Ramos (cell line): ENCODE data around the gene SIGLEC8.
"Not testable (repeated sequence)": the region's sequence is repeated elsewhere in the genome, so short reads cannot be mapped to it uniquely, and the experiment has no call there.

Experiments
- in situ Hi-C: fragments of 300-500 bp; cut with MboI; formaldehyde crosslinking; loops from one replicate; pipeline ENCODE4 v1.14.3; 2022; ENCODE audit warnings: low sequenced_read_pairs; ENCODE audit not compliant: unreplicated experiment

SIGLEC8 gene

DNA sequence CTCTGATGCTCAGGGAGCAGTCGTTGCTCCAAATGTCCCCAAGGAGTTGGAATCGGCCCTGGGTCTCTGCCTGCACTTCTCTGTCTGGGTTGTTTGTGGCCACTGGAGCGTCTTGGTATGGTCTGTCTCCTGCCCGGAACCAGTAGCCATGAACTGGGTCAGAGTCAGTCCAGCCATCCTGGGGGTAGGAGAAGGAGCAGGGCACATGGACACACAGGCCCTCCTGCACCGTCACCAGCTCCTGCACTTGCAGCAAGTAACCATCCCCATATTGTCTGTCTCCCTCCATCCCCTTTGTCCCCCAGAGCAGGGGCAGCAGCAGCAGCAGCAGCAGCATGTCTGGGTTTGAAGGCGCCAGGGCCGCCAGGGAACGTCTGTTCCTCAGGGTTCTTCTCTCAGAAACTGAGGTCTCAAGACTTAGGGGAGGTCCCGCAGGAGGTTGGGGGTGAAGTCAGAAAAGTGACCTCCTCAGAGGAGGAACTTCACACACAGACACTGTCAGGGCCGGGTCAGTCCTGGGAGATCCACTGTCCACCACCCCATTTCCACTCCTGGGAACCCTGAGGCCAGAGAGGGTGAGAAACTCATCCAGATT, at the start of gene SIGLEC8:
Gene SIGLEC8 (minus strand): TSS at position 404 of the 595 bp plus-strand sequence. CDS start 67 bp downstream, at position 337.
- in situ Hi-C loops = no loop called here

DNA sequence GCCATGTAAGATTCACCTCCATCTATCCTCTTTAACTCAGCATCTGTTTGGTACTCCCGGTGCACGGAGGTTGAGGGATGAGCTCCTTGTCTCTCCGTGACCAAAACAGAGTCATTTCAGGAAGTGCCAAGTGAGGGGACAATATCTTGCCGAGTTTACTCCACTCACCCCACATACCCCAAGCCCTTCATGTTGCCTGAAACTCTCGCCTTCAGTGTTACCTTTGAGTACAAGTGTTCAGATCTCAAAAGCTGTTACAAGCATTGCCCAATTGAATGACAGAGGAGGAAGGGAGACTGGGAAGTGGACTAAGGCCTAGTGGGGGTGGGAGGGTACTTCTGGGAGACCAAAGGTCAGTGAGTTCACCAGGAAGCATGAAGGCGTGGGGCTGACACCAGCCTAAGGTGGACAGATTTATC, 49.4 kb upstream of the SIGLEC8 start:
- in situ Hi-C loops = no loop called here

DNA sequence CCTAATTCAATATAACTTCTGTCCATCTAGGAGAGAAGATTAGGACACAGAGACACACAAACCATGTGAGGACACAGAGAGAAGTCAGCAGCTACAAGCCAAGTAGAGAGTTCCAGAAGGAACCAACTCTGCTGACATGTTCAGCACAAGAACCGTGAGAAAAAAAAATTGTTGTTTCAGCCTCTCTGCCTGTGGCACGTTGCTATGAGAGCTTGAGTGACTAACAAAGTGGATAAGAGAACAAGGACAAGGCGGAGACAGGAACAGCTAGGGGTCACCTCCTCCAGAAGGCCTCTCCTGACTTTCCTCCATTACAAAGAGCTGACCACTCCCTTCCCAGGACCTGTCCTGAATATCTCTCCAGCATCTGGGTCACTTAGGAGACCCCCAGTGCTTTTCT, 48.9 kb upstream of the SIGLEC8 start:
- in situ Hi-C loops = no loop called here

GRCh38 chr19:51505904-51506303, 47.6 kb upstream of the SIGLEC8 start:
- in situ Hi-C loops = no loop called here

- in situ Hi-C loops = no loop called here
Observed at GRCh38 chr19:51503896-51504295, 45.6 kb upstream of the SIGLEC8 start.

DNA sequence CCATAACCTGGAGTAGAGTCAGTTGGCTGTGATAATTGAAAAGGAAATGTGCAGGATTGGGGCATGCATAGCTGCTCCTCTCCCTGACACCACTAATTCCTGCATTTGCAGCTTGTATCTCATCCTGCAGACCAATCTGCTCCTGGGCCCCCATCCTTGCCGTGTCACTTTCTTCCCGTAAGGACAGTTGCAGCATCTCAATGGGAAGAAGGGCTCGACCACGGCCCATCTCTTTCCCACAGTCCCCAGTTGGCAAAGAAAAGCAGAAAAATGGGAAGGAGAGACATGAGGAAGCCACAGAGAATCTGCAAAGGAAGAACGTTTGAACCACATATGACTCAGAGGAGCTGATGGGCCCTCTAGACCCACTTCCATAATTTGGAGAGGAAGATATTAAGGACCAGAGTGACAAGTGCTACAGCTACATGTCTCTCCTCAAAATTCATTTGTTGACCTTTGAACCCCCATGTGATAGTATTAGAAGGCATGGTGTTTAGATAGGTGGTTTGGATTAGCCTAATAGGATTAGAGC, 45.1 kb upstream of the SIGLEC8 start:
- in situ Hi-C loops = no loop called here

GRCh38 chr19:51501594-51502263, 43.5 kb upstream of the SIGLEC8 start, which contains the start of gene SIGLEC12:
Gene SIGLEC12 (minus strand): TSS chr19:51501800. CDS start chr19:51501733, 67 bp downstream.
- in situ Hi-C loops = no loop called here

GRCh38 chr19:51500931-51501330, 42.7 kb upstream of the SIGLEC8 start:
- in situ Hi-C loops = not testable (repeated sequence)

DNA sequence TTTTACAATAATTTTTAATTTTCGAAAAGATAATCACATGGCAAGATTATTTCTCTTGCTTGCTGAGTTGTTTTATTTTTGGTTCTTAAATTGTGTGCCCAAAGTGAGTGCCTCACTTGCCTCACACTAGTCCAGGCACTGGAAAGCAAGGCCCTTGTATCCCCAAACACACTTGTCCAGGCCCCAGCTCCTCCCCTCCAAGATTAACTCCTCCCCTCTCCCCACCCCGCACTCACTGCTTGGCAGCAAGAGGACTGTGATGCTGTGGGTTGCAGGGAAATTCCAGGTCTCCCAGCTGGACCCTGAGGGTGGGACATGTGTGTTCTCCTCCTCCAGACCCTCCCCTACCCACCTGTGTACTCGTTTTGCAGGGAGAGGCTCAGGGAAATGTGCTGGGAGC, 39.4 kb upstream of the SIGLEC8 start:
- in situ Hi-C loops = no loop called here

- in situ Hi-C loops = no loop called here
Observed at GRCh38 chr19:51493776-51494175, 35.5 kb upstream of the SIGLEC8 start.

GRCh38 chr19:51491586-51491985, 33.3 kb upstream of the SIGLEC8 start:
- in situ Hi-C loops = no loop called here

DNA sequence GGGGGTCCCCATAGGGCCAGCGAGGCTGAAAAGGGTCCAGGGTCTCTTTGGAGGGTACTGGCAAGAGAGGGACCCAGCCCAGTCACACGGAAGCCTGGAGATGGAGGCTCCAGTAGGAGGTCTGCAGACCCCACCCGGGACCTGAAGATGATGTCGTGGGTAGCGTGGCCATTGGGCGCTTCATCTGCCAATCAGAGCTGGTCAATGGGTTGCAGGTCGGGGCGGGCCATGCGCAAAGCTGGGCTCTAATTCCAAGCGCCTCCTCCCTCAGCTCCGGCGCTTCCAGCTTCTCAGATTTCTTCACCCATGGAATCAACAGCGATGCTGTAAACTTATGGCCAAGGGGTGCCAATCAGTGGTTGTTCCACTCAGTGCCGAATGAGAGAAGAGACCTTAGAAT, 32.4 kb upstream of the SIGLEC8 start:
- in situ Hi-C loops = no loop called here

GRCh38 chr19:51489113-51489512, 30.9 kb upstream of the SIGLEC8 start:
- in situ Hi-C loops = no loop called here

DNA sequence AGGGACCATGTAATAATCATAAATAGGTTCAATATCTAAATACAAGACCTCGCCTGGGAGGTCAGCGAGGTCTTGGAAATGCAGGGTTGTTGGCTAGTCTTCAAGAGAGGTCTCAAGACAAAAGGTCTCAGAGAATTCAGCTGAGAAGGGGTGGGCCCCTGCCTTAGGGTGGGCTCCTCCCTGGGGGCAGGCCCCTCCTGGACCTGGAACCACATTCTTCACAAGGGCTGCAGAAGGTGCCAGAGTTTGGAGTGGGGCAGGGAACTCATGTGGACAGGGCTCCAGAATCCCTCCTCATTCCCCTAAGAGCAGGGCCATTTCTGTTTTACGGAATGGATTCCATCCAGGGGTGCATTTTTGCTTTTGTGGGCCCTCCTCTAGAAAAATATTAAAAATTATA, 30.2 kb upstream of the SIGLEC8 start:
- in situ Hi-C loops = no loop called here

- in situ Hi-C loops = no loop called here
Observed at GRCh38 chr19:51485960-51486660, 27.9 kb upstream of the SIGLEC8 start.

GRCh38 chr19:51480590-51480989, 22.3 kb upstream of the SIGLEC8 start:
- in situ Hi-C loops = no loop called here

DNA sequence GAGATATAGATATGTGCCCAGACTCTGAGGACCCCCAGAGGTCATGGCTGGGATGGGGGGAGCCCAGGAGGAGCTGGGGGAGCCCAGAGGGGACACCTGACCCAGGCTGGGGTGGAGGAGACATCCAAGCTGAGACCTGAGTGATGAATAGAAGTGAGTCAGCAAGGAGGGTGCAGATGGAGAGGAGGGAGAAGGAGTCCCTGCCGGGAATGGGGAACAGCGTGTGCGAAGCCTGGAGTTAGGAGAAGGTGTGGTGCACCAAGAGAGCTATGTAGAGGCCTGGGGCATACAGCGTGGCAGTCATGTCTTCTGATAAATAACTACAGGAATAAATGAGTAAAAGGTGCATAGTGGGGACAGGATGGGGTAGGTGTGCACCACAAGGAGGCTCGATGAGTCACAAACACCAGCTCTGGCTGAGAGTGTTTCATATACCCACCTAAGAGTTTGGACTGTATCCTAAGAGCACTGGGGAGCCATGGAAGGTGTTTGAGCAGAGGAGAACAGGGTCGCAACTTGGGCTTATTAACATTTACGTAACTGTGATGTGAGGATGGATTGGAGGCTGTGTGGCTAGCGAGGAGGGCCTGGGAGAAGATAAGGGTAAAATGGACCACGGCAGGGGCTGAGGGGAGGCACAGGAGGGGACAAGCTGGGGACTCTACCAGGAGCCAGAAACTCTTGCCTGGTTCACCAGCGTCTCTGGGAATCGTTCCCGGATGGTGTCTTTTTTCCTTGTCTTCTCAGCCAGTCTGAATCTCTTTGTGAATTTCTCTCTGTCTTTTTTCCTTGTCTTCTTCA, 21.5 kb upstream of the SIGLEC8 start:
- in situ Hi-C loops = no loop called here

DNA sequence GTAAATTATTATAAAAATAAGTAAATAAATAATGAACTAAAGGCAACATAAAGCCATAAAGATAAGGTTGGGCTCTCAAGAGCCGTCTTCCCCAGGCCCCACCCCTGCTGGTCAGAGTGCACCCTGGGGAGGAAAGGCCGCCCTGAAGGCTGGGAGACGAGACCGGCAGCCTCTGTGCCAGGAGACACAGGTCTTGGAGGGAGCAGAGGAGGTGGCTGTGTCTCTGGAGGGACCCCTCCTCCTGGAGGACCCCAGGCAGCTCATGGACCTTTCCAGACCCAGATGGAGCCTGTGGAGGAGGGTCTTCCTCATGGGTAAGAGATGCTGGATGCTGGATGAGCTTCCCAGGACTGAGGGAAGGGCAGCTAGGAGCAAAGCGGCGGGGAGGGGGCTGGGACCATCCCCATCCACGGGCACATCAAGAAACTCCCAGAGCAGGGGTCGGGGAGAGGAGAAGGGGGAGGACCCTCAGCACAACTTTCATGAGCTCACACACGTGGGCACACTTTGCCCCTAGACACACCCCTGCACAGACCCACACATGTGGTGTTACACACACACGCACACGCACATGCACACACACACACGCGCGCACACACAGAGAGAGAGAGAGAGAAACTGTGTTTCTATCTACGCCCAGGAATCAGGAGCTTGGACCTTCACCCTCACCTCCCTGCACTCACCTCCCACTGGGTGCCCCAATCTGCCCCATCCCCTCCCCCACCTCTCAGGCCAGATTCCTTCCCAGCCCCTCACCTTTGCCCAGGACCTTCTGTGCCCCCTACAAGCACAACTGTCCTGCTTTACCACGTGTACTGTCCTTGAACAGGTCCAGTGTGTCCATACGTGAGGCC, 20.4 kb upstream of the SIGLEC8 start, which contains the start of gene CEACAM18:
Gene CEACAM18 (plus strand): TSS at position 159 of the 854 bp plus-strand sequence.
- in situ Hi-C loops = no loop called here

DNA sequence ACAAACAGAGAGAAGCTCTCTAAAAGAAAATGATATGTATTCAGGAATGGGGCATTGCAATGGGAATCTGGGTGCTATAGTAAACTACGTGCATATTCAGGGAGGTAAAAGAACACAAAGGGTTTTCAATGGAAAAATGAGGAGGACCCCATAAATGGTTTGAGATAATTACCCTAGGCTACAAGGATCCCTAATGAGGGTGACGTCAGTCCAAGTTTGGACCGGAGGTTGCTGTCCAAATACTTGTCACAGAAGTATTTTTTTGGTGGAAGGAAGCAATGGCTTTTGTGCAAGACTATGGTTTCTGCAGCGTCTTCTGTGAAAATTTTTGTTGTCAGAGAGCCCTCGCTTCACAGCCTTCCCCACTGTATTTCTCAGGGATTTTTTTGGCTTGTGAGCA, 19.1 kb upstream of the SIGLEC8 start:
- in situ Hi-C loops = no loop called here
